ENCODE results near the gene CDK11A.
"Not testable (repeated sequence)": the region's sequence is repeated elsewhere in the genome, so short reads cannot be mapped to it uniquely, and the experiment has no call there.

The CDK11A gene

GRCh38 chr1:1683104-1683905 lies 40.9 kb downstream of the CDK11A start:
- no peak for DNase-seq

DNA sequence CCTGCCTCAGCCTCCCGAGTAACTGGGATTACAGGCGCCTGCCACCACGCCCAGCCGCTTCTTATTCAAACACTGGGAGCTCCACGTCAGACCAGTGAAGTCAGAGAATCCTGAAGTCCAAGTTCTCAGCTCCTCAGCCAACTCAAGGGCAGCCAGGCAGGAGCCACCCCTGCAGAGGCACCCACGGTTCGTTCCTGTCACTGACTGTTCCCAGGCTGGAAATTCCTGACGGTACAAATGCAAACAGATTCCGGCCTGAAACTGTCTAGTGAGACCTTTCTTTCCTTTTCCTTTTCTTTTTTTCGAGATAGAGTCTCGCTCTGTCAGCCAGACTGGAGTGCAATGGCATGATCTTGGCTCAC lies 43.3 kb downstream of the CDK11A start:
- no peak for DNase-seq

DNA sequence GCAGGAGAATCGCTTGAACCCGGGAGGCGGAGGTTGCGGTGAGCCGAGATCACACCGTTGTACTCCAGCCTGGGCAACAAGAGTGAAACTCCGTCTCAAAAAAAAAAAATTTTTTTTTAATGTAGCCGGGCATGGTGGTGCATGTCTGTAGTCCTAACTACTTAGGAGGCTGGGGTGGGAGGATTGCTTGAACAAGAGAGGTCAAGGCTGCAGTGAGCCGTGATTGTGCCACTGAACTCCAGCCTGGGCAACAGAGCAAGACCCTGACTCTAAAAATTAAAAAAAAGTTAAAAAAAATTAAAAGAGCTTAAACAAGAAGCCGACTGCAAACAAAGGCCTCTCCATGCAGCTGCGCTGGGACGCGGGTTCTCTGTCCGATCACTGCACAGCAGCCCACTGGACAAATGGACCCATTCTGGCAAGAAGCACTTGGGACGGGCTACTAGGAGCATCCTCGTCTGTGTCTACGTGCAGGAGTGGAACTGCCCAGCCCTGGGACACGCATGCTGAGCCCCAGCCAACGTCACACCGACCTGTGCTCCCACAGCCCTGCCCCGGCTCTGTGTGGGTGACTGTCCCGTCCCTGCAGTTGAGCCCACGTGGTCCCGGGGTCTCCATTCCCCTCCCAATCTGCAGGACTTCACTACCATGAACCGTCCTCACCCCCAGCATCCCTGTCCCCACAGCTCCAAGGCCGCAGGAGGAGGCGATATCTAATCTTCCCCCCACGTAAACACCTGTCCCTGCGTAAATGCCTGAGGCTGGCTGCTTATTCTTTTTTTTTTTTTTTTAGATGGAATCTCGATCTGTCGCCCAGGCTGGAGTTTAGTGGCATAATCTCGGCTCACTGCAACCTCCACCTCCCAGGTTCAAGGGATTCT lies 43.9 kb downstream of the CDK11A start:
- no peak for DNase-seq

- DNase-seq = no peak
Observed at GRCh38 chr1:1678581-1679380, 45.4 kb downstream of the CDK11A start.

DNA sequence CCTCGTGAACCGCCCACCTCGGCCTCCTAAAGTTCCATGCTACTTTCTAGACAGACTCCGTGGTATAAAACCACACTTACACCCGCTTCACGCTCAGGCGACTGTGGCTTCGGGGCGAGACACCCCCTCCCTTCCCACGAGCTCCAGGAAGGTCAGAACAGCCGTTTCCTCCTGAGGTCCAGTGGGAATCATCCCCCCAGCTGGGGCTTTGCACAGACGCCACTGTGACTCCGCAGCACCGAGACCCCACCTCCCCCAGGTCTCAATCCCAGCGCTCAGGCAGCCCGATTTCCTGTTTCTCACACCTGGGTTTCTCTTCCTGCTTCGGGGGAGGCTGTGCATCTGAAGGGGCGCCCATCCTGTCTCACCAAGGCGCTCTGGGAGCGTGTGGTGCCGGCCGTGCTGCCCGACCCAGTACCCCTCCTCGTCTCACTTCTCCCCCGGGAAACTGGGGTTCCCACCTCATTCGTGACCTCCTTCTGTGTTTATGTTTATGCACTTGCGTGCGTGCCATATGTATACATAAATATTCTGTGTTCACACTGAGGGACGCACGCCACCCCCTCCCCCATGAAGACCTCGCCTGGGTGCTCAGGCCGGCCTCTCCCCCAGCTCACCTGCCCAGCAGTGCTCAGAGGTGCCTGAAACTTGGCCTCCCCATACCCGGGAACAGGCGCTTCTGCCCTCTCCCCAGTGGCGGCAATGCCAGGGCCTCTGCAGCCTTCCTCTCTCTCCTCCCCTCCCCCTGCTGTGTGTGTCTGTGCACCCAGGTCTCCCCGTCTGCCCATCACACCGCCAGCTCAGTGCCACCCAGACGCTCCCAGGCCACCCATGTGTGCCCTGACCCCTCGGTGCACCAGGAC lies 46.2 kb downstream of the CDK11A start:
- peak; percentile 53 for DNase-seq

GRCh38 chr1:1676087-1676486 lies 48.1 kb downstream of the CDK11A start:
- not testable (repeated sequence) for DNase-seq

- not testable (repeated sequence) for DNase-seq
Observed at GRCh38 chr1:1675218-1675617, 48.9 kb downstream of the CDK11A start.

- not testable (repeated sequence) for DNase-seq
Observed at GRCh38 chr1:1674806-1675205, 49.4 kb downstream of the CDK11A start.

DNA sequence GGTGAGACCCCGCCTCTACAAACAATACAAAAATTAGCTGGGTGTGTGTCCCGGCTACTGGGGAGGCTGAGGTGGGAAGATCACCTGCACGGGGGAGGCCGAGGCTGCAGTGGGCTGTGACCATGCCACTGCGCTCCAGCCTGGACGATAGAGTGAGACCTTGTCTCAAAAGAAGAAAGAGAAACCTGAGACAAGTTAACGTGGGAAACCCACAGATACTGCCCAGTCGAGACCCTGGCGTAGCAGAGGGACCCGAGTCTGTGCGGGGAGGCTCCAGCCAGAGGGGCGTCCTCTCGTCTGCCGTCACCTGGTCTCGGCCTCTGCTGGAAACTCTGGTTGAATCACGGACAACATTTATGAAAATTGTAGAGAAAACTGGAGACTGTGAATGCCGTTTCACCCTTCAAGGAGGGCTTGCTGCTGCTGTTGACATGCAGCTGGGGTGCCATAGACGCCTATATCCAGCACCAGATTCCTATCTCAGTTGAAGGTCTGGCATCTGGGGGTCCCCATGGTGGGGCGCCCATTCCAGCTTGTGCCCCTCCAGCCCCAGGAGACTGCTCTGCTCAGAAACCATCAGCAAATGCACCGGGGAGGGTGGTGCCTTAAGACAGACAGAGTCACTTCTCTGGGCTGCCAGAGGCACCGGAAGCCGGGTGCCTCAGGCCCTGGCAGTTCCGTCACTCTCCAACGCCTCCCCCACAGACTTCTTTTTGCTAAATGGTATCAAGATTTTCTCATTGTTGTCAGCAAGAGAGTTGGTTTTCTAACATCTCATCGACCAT lies 51.8 kb downstream of the CDK11A start:
- no peak for DNase-seq

- DNase-seq = no peak
Observed at GRCh38 chr1:1671365-1672119, 52.6 kb downstream of the CDK11A start.

- no peak for DNase-seq
Observed at GRCh38 chr1:1670866-1671265, 53.3 kb downstream of the CDK11A start.

DNA sequence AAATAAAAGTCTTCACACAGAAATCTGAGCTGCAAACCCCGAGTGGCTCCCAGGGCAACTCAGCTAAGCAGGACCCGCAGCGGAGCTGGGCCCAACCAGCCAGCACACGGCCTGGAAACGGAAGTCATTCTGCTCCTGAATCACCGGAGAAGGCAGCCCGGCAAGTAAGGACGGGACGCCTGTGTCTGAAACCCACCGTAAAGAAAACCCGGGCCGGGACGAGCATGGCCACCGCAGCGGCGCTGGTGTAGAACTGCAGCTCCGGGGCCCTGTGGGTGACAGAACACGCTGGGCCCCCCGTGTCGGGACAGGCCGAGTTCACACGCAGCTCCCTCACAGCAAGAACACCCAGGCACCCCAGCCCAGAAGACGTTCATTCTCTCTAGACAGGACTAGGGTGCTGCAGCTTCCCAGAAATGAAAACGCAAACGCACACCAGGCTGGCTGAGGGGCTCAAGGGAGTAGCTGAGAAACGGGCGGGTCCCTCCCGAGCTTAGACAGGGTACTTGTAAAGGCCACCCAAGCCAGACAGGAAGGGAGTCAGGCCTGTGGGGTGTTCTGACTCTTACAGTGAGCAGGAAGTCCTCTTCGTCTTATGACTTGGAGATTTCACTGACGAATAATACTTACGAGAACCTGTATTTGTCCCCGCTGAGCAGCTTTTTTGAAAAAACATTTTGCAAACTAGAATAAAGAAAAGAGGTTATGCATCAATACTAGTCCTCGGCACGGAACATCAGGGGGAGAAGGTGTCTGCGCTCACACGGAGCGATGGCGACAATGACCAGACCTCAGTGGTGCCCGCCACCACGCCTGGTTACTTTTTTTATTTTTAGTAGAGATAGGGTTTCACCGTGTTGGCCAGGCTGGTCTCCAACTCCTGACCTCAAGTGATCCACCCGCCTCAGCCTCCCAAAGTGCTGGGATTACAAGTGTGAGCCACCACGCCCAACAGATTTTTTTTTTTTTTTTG lies 54.4 kb downstream of the CDK11A start:
- DNase-seq = no peak

GRCh38 chr1:1666526-1666925 lies 57.6 kb downstream of the CDK11A start:
- DNase-seq = no peak

- peak; percentile 40 for DNase-seq
Observed at GRCh38 chr1:1665815-1666251, 58.3 kb downstream of the CDK11A start.

GRCh38 chr1:1664941-1665814 lies 59.0 kb downstream of the CDK11A start:
- no peak for DNase-seq

DNA sequence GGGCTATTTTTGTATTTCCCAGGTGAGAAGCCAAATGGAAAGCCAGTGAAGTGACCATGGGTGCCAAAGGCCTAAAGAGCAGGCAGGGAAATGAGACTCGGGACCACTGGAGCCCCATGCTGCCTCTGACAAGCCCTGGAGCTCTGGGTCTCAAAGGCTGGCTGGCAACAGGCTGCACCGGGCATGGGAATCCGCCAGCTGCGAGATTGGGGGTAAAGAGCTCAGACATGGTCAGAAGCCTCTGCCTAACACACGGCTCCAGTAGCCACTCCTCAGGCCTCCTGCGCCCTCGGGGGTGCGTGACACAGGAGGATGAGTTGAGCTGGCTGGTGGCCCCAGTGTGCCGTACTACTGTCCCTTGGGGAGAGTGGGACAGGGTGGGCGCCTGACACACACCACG lies 59.8 kb downstream of the CDK11A start:
- DNase-seq = not testable (repeated sequence)

DNA sequence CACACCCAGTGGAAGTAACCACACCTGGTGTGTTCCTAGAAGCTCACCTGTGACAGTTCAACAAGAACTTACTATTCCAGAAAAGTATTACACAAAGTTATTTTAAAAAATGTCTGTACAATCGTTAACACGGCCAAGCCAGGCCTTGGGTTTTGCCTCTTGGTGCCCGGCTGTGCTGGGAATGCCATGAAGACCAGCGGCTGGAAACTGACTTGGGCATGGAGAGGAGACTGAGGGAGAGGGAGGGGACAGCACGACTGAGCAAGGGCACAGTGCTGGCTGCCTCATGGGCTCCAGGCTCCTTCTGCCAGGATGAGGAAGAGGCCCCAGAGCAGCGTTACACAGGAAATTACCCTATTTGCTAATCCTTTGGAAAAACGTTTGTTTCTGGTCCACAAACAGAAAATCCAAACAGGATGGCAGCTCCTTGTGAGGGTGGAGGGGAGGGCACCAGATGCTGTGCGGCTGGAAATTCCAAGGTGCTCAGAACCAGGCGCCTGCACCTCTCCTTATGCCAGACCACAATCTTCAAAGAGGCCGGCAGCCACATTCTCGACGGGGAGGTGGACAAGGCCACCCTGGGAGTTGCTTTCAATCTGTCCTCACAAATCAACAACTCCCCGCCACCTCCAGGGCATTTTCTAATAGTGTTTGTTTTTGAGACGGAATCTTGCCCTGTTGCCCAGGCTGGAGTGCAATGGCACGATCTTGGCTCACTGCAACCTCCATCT lies 61.2 kb downstream of the CDK11A start:
- DNase-seq = not testable (repeated sequence)
